Measurements from ENCODE around the gene TRIM7.

DNA sequence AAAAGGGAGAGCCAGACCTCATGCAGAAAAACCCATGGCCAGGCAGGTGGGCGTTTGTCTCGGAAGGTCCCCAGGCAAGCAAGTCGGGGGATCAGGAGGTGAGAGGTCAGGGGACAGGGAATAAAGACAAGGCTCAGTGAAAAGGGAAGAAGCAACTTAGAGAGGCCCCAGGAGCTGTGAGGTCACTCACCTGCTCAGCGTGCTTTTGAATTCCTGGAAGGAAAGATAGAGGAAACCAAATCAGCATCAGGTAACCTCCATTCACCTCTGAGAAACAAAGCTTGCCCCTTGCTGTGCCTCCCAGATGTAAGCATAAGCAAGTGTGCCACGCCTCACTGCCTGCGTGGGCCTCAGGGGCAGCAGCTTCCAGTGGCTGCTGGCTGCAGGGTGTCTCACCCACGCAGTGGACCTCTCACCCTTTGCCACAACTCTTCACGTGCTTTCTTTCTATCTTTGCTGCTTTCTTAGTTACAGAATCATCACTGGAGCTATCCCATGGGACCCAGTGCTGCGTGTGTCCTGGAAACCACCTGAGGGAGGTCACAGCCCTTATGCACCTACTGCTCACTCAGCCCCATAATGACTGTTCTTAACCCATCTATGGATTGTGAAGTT is 6.0 kb downstream of the TRIM7 start:
- TF ChIP-seq CTCF (IDR thresholded peaks at IDR 0.05) (no peak), ZFX (IDR thresholded peaks at IDR 0.05; ENCODE audit: borderline replicate concordance) (no peak)
